ENCODE results near the gene CDC42BPG.
"Not testable (repeated sequence)": the region's sequence is repeated elsewhere in the genome, so short reads cannot be mapped to it uniquely, and the experiment has no call there.

CDC42BPG gene

GRCh38 chr11:64846998-64847666 is 2.7 kb upstream of the CDC42BPG start:
- peak; percentile 84 for DNase-seq

GRCh38 chr11:64845776-64846129 is 1.3 kb upstream of the CDC42BPG start:
- DNase-seq = not testable (repeated sequence)

- no peak for DNase-seq
Measured at GRCh38 chr11:64845129-64845775, 799 bp upstream of the CDC42BPG start.

DNA sequence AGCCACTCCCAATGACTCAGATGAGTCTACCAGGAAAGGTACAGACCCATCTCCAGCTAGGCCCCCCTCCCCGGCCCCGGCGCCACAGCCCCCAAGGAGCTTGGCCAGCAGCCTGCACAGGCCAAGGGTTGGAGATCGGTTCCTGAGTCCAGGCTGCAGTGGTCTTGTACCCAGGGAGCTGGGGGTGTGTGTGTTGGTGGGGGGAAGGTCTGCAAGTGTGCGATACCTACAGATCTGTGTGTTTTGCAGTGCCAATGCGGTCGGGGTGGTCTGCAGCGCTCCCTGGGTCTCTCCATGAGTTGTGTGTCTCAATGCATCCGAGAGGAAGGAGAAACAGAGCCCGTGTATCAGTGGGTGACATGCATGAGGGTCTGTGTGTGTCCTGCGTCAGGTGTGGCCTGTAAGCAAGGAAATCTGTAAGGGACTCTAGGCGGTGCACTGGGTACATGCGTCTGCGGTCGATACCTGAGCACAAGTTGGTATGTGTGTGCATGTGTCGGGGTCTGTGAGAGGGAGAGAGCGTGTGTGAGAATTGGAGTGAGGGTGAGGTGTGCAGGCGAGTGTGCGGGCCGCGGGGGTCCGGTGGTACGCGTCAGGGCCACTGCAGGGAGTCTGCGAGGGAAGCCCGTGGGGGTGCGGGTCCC is 645 bp downstream of the CDC42BPG start:
- peak; percentile 66 for DNase-seq

DNA sequence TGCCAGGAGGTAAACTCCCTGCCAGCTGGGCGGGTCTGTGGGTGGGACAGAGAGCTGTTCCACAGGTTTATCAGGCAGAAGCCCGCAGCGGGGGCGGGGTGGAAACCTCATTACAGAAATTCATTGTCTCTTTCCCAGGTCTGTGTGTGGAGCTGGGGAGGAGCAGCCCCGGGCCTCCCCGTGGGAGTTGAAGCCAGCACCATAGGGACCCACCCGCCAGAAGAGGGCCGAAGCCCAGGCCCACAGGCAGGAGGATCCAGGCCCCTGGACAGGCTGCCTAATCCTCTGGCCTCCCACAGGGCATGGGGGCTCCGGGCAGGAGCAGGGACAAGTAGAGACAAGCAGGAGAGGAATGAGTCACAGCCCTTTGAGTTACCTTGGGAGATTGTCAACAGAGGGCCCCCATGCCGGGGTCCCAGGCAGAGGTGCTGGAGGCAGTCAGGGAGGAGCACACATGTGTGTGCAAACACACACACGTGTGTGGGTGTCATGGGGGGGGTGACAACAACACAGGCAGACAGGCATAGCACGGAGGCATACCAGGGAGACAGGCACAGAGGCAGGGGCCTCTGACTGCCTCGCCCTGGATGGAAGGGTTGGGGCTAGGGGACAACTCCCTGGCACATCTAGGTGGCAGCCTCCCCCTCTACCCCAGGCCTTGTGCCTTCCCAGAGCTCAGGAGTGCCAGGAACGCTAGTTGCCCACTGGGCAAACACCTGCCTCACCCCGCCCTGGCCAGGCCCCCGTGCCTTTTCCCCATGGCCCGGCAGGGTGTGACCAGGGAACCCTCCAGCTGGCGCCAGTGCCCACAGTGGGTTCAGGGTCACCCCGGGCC is 1.4 kb downstream of the CDC42BPG start:
- DNase-seq = no peak

GRCh38 chr11:64842366-64842759 is 2.1 kb downstream of the CDC42BPG start:
- DNase-seq = no peak

DNA sequence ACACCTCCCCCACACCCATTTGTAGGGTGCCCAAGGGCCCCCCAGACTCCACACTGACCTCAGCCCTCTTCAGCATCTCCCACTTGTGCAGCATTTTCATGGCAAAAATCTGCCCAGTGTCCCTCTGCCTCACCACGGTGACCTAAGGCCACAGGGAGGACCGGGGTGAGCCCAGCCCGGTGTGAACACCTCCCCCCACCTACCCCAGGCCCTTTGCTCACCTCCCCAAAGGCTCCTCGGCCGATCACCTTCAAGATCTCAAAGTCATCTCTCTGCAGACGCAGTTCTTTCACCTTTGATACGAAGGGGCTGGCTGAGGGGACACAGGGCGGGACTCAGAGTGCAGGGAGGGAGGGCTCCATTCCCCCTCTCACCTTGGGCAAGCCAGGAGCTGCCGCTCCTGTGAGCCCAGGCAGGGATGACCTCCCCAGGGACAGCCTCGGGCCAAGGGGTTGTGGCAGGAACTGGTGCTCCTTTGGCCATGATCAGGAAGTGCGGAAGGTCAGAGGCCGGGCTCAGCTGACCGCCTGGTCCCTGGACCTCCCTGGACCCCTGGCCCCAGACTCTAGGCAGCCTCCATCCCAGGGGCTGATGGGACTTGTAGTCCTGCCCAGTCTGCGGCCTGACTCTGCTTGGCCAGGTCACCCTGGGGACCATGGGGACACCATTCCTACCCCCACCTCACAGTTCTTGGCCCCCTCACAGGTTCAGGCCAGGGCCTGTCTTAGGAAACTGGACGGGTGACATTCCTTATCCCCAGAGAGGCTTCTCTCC is 2.7 kb downstream of the CDC42BPG start:
- no peak for DNase-seq

- no peak for DNase-seq
Measured at GRCh38 chr11:64839887-64840782, 4.3 kb downstream of the CDC42BPG start.

DNA sequence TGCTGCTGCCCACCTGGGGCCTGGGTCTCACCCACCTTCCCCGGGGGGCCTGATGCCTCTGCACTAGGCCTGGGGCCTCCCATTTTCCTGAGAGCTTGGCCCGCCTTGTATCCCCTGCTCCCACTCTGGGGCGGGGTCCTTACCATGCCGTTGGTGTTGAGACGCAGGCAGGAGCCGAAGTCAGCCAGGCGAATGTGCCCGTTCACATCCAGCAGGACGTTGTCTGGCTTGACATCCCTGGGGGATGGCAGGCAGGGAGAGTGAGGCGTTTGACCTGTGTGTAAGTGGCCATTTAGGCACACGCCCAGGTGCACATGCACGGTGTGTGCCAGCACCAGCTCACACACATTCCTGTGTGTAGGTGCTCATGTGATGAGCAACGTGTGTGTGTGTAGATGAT is 5.1 kb downstream of the CDC42BPG start:
- DNase-seq = no peak

- no peak for DNase-seq
Measured at GRCh38 chr11:64838600-64839334, 5.7 kb downstream of the CDC42BPG start.

- DNase-seq = no peak
Measured at GRCh38 chr11:64837887-64838351, 6.5 kb downstream of the CDC42BPG start.

DNA sequence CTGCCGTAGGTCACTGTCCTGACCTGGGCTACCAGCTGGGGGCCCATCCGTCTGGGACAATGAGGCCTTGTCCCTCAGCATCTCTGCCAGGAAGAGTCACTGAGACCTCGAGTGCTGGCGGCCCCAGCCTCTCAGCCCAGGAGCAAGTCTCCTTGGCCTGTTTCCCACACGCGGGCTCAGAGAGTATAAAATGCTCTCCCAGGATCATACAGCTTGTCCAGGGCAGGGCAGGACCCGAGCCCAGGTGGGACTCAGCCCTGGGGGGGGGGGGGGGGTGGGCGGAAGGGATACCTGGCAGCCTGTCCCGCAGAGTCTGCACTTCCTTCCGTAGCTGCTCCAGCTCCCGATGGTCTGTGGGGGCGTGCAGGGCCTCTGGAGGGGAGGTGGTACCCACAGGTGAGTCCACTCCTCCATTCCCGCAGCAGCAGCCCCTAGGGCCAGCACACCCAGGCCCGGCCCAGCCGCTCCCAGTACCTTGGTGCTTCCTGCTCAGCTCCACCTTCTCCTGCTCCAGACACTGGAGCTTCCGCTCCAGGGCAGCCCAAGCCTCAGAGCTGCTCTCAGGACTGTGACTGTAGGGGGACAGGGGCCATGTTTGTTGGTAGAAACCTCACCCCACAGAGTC is 7.9 kb downstream of the CDC42BPG start:
- DNase-seq = no peak

DNA sequence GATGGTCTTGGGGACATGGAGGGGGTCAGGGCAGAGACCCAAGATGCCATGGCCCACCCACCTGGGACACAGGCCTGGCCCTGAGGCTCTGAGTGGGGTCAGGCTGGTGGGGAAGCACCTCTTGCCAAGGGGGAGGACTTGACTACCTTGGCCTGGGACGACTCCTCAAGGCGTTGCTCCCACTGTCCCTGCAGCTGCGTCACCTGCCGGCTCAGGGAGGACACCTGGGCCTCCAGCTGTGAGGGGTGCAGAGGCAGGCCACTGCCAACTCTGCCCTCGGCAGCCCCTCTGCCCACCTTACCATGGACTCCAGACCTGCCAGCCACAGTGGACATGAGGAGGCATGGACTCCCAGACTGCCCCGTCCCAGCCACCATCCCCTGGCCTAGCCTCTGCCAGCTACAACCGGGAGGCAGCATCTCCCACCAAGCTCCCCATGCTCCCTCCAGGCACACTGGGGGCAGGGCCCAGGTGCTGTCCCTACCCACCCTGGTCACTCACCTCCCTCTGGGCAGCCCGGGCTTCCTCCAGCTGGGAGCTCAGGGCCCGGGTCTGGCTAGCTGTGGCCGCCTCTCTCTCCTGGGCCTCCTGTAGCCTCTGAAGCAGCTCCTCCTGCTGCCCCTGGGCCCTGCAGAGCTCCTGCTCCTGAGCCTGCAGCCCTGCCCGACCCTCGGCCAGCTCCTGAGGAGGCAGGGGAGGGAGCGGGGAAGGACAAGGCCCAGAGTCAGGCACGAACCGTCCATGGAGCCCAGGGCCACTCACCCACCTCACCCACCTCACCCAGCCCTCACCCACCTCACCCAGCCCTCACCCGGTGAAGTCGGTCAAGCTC is 8.6 kb downstream of the CDC42BPG start:
- DNase-seq = no peak

- DNase-seq = no peak
Measured at GRCh38 chr11:64834723-64835615, 9.5 kb downstream of the CDC42BPG start.

GRCh38 chr11:64834031-64834722 is 10.3 kb downstream of the CDC42BPG start:
- no peak for DNase-seq

DNA sequence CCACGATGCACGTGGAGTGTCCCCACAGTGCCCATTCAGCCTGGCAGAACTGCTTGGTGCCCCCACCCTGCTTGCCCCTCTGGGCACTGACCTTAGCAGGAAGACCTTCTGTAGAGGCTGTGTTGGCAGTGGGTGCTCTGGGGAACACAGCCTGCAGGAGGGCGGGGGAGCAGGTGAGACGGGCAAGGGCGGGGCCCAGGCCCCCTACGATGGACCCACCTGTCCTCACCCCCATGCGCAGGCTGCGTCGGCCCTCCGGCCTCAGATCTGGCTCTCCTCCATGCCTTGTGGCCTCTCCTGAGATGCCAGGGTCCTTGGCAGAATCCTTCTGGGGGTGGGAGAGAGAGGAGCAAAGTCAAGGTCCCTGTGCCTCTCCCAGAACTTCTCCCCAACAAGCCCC is 10.9 kb downstream of the CDC42BPG start:
- no peak for DNase-seq

GRCh38 chr11:64833198-64833502 is 11.3 kb downstream of the CDC42BPG start:
- DNase-seq = no peak

All from NCI-H526 treated with DMSO at 0.1 percent for 48 hours (cell line).